ENCODE data around the gene TRIM3.
"Not testable (repeated sequence)": the region's sequence is repeated elsewhere in the genome, so short reads cannot be mapped to it uniquely, and the experiment has no call there.

Gene TRIM3

GRCh38 chr11:6473451-6474412 lies at the start of gene TRIM3:
Gene TRIM3, minus strand, starts transcription at chr11:6473941. Its CDS starts 8,246 bp downstream, at chr11:6465695.
- peak; percentile 82 for DNase-seq (ENCODE audit: low read depth)
- TF ChIP-seq CTCF (IDR thresholded peaks at IDR 0.05; ENCODE audit: insufficient read depth, low read depth, low read length, missing control alignments): no peak
- peak within 1 kb of the TSS; percentile 79 for H3K4me3 ChIP-seq (ENCODE audit: low read depth, low read length)

GRCh38 chr11:6523253-6523652 lies 49.5 kb upstream of the TRIM3 start:
- no peak for DNase-seq (ENCODE audit: low read depth)
- no peak for TF ChIP-seq CTCF (IDR thresholded peaks at IDR 0.05; ENCODE audit: insufficient read depth, low read depth, low read length, missing control alignments)

GRCh38 chr11:6521946-6522345 lies 48.2 kb upstream of the TRIM3 start:
- H3K4me3 ChIP-seq (ENCODE audit: low read depth, low read length): not testable (repeated sequence)

More at GRCh38 chr11:6523253-6523652, 49.5 kb upstream of the TRIM3 start:
- no peak overlapping the region for H3K4me3 ChIP-seq (ENCODE audit: low read depth, low read length)

GRCh38 chr11:6520265-6520664 lies 46.5 kb upstream of the TRIM3 start:
- no peak for DNase-seq (ENCODE audit: low read depth)
- no peak for TF ChIP-seq CTCF (IDR thresholded peaks at IDR 0.05; ENCODE audit: insufficient read depth, low read depth, low read length, missing control alignments)
- no peak overlapping the region for H3K4me3 ChIP-seq (ENCODE audit: low read depth, low read length)

More at GRCh38 chr11:6521946-6522345, 48.2 kb upstream of the TRIM3 start:
- not testable (repeated sequence) for DNase-seq (ENCODE audit: low read depth)

GRCh38 chr11:6516865-6517264 lies 43.1 kb upstream of the TRIM3 start:
- no peak for DNase-seq (ENCODE audit: low read depth)
- TF ChIP-seq CTCF (IDR thresholded peaks at IDR 0.05; ENCODE audit: insufficient read depth, low read depth, low read length, missing control alignments): no peak
- H3K4me3 ChIP-seq (ENCODE audit: low read depth, low read length): no peak overlapping the region

GRCh38 chr11:6505577-6506240 lies 32.0 kb upstream of the TRIM3 start:
- peak; percentile 42 for DNase-seq (ENCODE audit: low read depth)
- TF ChIP-seq CTCF (IDR thresholded peaks at IDR 0.05; ENCODE audit: insufficient read depth, low read depth, low read length, missing control alignments): peak; percentile 67
- H3K4me3 ChIP-seq (ENCODE audit: low read depth, low read length): no peak overlapping the region

- H3K4me3 ChIP-seq (ENCODE audit: low read depth, low read length): no peak overlapping the region
- no peak for TF ChIP-seq CTCF (IDR thresholded peaks at IDR 0.05; ENCODE audit: insufficient read depth, low read depth, low read length, missing control alignments)
- DNase-seq (ENCODE audit: low read depth): no peak
These were observed 30.4 kb upstream of the TRIM3 start for GRCh38 chr11:6504166-6504565.

Data from GM12865 (cell line).